ENCODE measurements around the gene TMEM238. TPM values are rescaled to one million over a fixed set of nuclear protein-coding genes. Genes with fewer than 3 reads are reported as not detected.

Gene TMEM238
- total and polyA plus RNA-seq, 9 of the 15 experiments (the other 6 are each of a cell fraction or from before 2014, with no cell fraction given), result 0.18 to 5.1 (median 1.3) TPM; not detected in 4

DNA sequence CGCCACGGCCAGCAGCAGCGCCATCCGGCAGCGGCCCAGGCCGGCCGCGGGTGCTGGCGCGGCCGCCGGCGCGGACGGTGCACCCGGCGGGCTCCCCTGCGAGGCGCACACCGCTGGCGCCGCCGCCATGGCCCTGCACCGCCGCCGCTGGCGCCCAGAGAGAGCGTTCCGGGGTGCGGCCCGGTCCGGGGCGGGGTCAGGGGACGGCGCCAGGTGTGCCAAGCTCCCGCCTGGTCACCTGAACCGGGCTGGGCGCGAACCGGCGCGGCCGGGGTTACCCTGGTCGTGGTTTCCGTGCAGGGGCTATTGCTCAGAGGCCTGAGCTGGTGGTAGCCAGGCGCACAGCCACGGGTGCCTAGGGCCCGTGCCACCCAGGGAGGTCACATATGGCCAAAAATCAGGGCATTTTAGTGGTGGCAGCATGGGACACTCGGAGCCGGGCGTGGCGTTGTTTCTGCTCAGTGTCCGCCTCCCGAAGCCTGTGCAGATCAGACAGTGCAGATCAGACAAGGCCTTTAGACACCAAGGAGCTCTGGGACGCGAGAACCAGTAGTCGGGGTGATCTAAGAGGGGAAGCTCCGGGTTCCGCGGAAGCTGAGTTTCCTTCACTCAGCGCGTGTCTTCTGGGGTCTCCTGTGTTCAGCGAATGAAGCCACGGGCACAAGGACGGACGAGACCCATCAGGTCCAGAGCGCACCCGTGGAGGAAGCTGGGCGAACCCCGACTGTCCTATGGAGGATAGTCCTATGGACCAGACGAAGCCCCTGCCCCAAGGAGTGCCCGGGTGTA lies at the start of gene TMEM238 (continued):
- TF ChIP-seq CEBPZ (IDR thresholded peaks at IDR 0.05; ENCODE audit: borderline replicate concordance, low read depth, low read length) (no peak), SREBF1 (IDR thresholded peaks at IDR 0.05; ENCODE audit: borderline replicate concordance, low read depth, low read length) (no peak), TAF1 (IDR thresholded peaks at IDR 0.05; ENCODE audit: control insufficient read depth, extremely low read depth, insufficient read depth, low read length, severe bottlenecking) (peak; percentile 8), NBN (IDR thresholded peaks at IDR 0.05; ENCODE audit: low read depth) (no peak), ZNF212 (CRISPR knock-in tag; IDR thresholded peaks at IDR 0.05) (no peak), ZNF445 (CRISPR knock-in tag; IDR thresholded peaks at IDR 0.05; ENCODE audit: low read depth) (no peak), SIN3A (IDR thresholded peaks at IDR 0.05; ENCODE audit: borderline replicate concordance in 2 of 2, control insufficient read depth in 1 of 2, low read depth in 2 of 2, low read length in 2 of 2) (peak in 1 of 2 experiments; percentile 5; a peak in 1 of 4 replicates), GTF2F1 (IDR thresholded peaks at IDR 0.05; ENCODE audit: low read depth, low read length) (no peak), ZNF707 (CRISPR knock-in tag; conservative IDR thresholded peaks at IDR 0.05) (no peak), NCOA2 (IDR thresholded peaks at IDR 0.05; ENCODE audit: partially characterized antibody in 2 of 2) (no peak), FIP1L1 (IDR thresholded peaks at IDR 0.05; ENCODE audit: low read depth, low read length, poor library complexity, severe bottlenecking) (no peak), E2F8 (IDR thresholded peaks at IDR 0.05; ENCODE audit: low read depth, partially characterized antibody) (no peak), ZNF239 (CRISPR knock-in tag; IDR thresholded peaks at IDR 0.05) (no peak), SP1 (CRISPR knock-in tag; IDR thresholded peaks at IDR 0.05) (no peak), HDAC6 (IDR thresholded peaks at IDR 0.05; ENCODE audit: low read depth, low read length) (no peak), ZNF561 (CRISPR knock-in tag; conservative IDR thresholded peaks at IDR 0.05) (no peak), ASH1L (IDR thresholded peaks at IDR 0.05; ENCODE audit: borderline replicate concordance, low read depth, partially characterized antibody) (no peak), ZNF232 (CRISPR knock-in tag; IDR thresholded peaks at IDR 0.05) (0 out of 2 replicates have a peak, but pooled peaks have one; percentile 54), HOXB6 (CRISPR knock-in tag; IDR thresholded peaks at IDR 0.05; ENCODE audit: borderline replicate concordance) (no peak)
- TF ChIP-seq, protein P1, sequence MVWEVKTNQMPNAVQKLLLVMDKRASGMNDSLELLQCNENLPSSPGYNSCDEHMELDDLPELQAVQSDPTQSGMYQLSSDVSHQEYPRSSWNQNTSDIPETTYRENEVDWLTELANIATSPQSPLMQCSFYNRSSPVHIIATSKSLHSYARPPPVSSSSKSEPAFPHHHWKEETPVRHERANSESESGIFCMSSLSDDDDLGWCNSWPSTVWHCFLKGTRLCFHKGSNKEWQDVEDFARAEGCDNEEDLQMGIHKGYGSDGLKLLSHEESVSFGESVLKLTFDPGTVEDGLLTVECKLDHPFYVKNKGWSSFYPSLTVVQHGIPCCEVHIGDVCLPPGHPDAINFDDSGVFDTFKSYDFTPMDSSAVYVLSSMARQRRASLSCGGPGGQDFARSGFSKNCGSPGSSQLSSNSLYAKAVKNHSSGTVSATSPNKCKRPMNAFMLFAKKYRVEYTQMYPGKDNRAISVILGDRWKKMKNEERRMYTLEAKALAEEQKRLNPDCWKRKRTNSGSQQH (CRISPR knock-in tag; IDR thresholded peaks at IDR 0.05), result no peak

All from K562 (cell line).